A673 (cell line): ENCODE measurements around the gene SPATS2. TPM values are rescaled to one million over a fixed set of nuclear protein-coding genes. Genes with fewer than 3 reads are reported as not detected.
A peak's percentile ranks its signal among the peaks of the same experiment; 100 is the strongest.
"Not testable (repeated sequence)": the region's sequence is repeated elsewhere in the genome, so short reads cannot be mapped to it uniquely, and the experiment has no call there.

Experiments
- BruUV-seq: library from RNA; stranded (reverse); fragments of 400-500 nt; replicated peaks from 2 replicates; lab custom pipeline; 2021; lab: Mats Ljungman, UMichigan
- CTCF ChIA-PET: fragments of 300-600 bp; sonication (Branson Sonifier 250); formaldehyde crosslinking; loops from one replicate; lab custom pipeline; 2022; ENCODE audit warnings: antibody characterized with exemption; lab: Charles Lee
- POLR2A ChIA-PET: fragments of 300-600 bp; sonication (Branson Sonifier 250); formaldehyde crosslinking; loops from one replicate; lab custom pipeline; 2022; ENCODE audit warnings: antibody characterized with exemption; ENCODE audit not compliant: low non-redundant PET; lab: Charles Lee
- DNase-seq: peaks from one replicate; pipeline ENCODE4 v3.0.0-alpha.2; 2015; ENCODE audit warnings: low spot score
- H3K27ac ChIP-seq: fragments of 200-600 bp; sonication (generic); 2 replicates; pipeline ENCODE4 v1.5.1; 2016; ENCODE audit warnings: mixed run types, low read depth, mild to moderate bottlenecking, mixed read lengths, antibody characterized with exemption, low read length; ENCODE audit not compliant: poor library complexity, severe bottlenecking
- H3K27me3 ChIP-seq: fragments of 200-600 bp; sonication (generic); replicated peaks from 2 replicates; pipeline ENCODE4 v1.6.1; 2017; ENCODE audit warnings: mixed run types, low read depth, mild to moderate bottlenecking, mixed read lengths, antibody characterized with exemption, low read length; ENCODE audit not compliant: insufficient read depth, poor library complexity
- H3K36me3 ChIP-seq: fragments of 200-600 bp; sonication (generic); 2 replicates; pipeline ENCODE4 v1.6.1; 2016; ENCODE audit warnings: mixed run types, mild to moderate bottlenecking, mixed read lengths, antibody characterized with exemption, low read length; ENCODE audit not compliant: insufficient read depth, poor library complexity, severe bottlenecking
- H3K4me1 ChIP-seq: fragments of 200-600 bp; sonication (generic); 2 replicates; pipeline ENCODE4 v1.6.1; 2017; ENCODE audit warnings: mixed run types, mild to moderate bottlenecking, mixed read lengths, antibody characterized with exemption, low read length; ENCODE audit not compliant: insufficient read depth, poor library complexity, severe bottlenecking
- H3K4me3 ChIP-seq: fragments of 200-600 bp; sonication (generic); 2 replicates; pipeline ENCODE4 v1.5.1; 2016; ENCODE audit warnings: low read depth, mixed run types, mild to moderate bottlenecking, mixed read lengths, low read length; ENCODE audit not compliant: poor library complexity, severe bottlenecking
- H3K9me3 ChIP-seq: fragments of 200-600 bp; sonication (generic); 2 replicates; pipeline ENCODE4 v1.6.1; 2016; ENCODE audit warnings: mixed run types, low read depth, mild to moderate bottlenecking, mixed read lengths, antibody characterized with exemption, low read length; ENCODE audit not compliant: poor library complexity, severe bottlenecking
- EZH2 ChIP-seq: fragments of 200-600 bp; sonication (generic); IDR thresholded peaks from 2 replicates; pipeline ENCODE4 v1.6.1; 2017; ENCODE audit warnings: borderline replicate concordance, low read depth, mild to moderate bottlenecking, mixed read lengths, antibody characterized with exemption, low read length; ENCODE audit not compliant: poor library complexity, severe bottlenecking
- intact Hi-C: fragments of 100-400 bp; cut with micrococcal nuclease; formaldehyde crosslinking; loops from one replicate; pipeline ENCODE4 v1.10.0; 2022; ENCODE audit not compliant: unreplicated experiment
- total RNA-seq: library from RNA; stranded (reverse); gene quantifications from 2 replicates; pipeline ENCODE4 v1.2.3, GENCODE V29; 2021
- TF ChIP-seq, protein P1 (sequence below): fragments of 300-800, 200-600 bp; sonication (generic); conservative IDR thresholded peaks from 2 replicates; pipeline ENCODE4 v1.5.1; 2017; ENCODE audit warnings: low read depth, mild to moderate bottlenecking, antibody characterized with exemption, low read length, moderate library complexity, mixed read lengths

Gene SPATS2
- total RNA-seq, 1 experiment from 2014 or later = 82.8 TPM

DNA sequence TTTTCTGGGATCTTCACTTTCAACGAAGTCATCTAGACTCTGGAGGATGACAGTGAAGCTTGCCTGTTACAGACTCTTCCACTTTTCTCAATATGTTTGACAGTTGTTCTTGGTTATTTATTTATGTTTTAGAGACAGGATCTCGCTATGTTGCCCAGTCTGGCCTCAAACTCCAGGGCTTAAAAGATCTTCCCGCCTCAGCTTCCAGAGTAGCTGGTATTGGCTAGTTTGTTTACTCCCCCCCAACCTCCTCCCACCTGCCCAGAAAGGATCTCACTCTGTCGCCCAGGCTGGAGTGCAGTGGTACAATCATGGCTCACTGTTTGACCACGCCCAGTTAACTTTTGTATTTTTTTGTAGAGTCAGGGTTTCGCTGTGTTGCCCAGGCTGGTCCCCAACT is 3.3 kb downstream of the SPATS2 start:
- no peaks in the 10 kb centered on the region for H3K9me3 ChIP-seq
- TF ChIP-seq, protein P1, sequence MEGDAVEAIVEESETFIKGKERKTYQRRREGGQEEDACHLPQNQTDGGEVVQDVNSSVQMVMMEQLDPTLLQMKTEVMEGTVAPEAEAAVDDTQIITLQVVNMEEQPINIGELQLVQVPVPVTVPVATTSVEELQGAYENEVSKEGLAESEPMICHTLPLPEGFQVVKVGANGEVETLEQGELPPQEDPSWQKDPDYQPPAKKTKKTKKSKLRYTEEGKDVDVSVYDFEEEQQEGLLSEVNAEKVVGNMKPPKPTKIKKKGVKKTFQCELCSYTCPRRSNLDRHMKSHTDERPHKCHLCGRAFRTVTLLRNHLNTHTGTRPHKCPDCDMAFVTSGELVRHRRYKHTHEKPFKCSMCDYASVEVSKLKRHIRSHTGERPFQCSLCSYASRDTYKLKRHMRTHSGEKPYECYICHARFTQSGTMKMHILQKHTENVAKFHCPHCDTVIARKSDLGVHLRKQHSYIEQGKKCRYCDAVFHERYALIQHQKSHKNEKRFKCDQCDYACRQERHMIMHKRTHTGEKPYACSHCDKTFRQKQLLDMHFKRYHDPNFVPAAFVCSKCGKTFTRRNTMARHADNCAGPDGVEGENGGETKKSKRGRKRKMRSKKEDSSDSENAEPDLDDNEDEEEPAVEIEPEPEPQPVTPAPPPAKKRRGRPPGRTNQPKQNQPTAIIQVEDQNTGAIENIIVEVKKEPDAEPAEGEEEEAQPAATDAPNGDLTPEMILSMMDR = no peak
- TF ChIP-seq EZH2 = no peak
- H3K27me3 ChIP-seq = no peaks in the 10 kb centered on the region
- no peak overlapping the region for H3K4me3 ChIP-seq
- intact Hi-C loops = no loop called here
- H3K36me3 ChIP-seq = peaks cover 9% of the 10 kb centered on the region
- BruUV-seq = no TSS peak
- ChIA-PET POLR2A (no interaction called here), CTCF (no interaction called here)
- H3K4me1 ChIP-seq = peaks cover 20% of the 10 kb centered on the region
- DNase-seq = no peak
- peak overlapping the region; percentile 17 for H3K27ac ChIP-seq

DNA sequence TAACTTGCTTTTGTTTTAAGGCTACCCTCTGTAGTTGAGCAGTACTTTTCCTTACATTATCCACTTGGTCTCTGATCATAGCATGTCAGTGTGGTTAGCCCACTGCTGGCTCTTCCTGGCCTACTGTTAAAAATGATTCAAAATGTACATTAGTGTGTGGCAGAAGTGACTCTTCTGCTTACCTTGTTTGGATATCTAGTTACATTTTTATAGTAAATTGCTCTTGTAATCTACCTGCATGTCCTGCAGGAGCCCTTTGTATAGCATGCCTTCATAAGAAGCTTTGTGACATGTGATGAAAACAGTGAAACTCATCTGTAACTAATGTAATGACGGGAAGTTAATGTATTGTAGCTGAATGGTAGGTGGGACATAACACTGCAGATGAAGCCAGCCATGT is 8.1 kb downstream of the SPATS2 start:
- H3K27me3 ChIP-seq = no peaks in the 10 kb centered on the region
- H3K36me3 ChIP-seq = peaks cover 9% of the 10 kb centered on the region
- BruUV-seq = no TSS peak
- no peak overlapping the region for H3K4me3 ChIP-seq
- no peaks in the 10 kb centered on the region for H3K9me3 ChIP-seq
- no peak overlapping the region for H3K27ac ChIP-seq
- intact Hi-C loops = no loop called here
- no peak for DNase-seq
- H3K4me1 ChIP-seq = no peaks in the 10 kb centered on the region
- ChIA-PET CTCF (no interaction called here), POLR2A (no interaction called here)
- TF ChIP-seq, protein P1 = no peak
- TF ChIP-seq EZH2 = no peak

DNA sequence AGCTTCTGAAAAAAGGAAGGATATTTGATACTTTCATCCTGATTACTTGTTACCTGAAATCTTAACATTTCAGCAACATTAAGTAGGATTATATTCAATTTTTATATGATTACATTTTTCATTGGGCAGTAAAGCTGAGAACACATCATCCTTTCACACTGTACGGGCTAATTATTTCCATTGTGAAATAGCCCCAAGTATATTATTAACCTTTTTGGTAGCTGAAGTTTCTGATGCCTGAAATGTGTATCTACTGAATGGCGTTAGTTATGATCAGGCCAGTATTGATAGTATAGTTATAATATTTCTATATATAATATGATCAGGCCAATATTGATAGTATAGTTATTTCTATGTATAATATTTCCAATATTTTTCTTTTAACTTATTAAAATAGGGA is 10.1 kb downstream of the SPATS2 start:
- Histone ChIP-seq H3K4me1 (no peaks in the 10 kb centered on the region), H3K9me3 (no peaks in the 10 kb centered on the region), H3K36me3 (peaks cover 4% of the 10 kb centered on the region), H3K4me3 (no peak overlapping the region), H3K27me3 (no peaks in the 10 kb centered on the region), H3K27ac (no peak overlapping the region)
- POLR2A ChIA-PET = no interaction called here
- CTCF ChIA-PET = no interaction called here
- intact Hi-C loops = no loop called here
- no peak for DNase-seq
- BruUV-seq = no TSS peak
- TF ChIP-seq, protein P1 = no peak
- TF ChIP-seq EZH2 = no peak

- CTCF ChIA-PET, H3K4me1 ChIP-seq, DNase-seq, intact Hi-C loops, H3K4me3 ChIP-seq, H3K9me3 ChIP-seq, H3K36me3 ChIP-seq, H3K27ac ChIP-seq, H3K27me3 ChIP-seq, POLR2A ChIA-PET, BruUV-seq: not testable (repeated sequence)
Observed at GRCh38 chr12:49380184-49380583, 12.9 kb downstream of the SPATS2 start.
